Vagina (tissue), 2 donors: ENCODE data around the gene SMARCA4.

Source experiments
- CTCF ChIP-seq, 3 experiments: fragments of 450-650 bp in 2 of 3; fragments of 200-600 bp in 1 of 3; sonication (generic) in 1 of 3; IDR thresholded peaks; one replicate each; pipeline ENCODE4 v1.5.1; 2017 to 2019; ENCODE audit warnings: antibody characterized with exemption in 3 of 3, mild to moderate bottlenecking in 2 of 3, moderate library complexity in 2 of 3
- POLR2A ChIP-seq, 2 donors: fragments of 450-650 bp; IDR thresholded peaks; one replicate each; pipeline ENCODE4 v1.6.1; 2017; ENCODE audit warnings: antibody characterized with exemption in 2 of 2, mild to moderate bottlenecking in 2 of 2, moderate library complexity in 2 of 2
- POLR2AphosphoS5 ChIP-seq, 2 donors: sonication (generic); formaldehyde crosslinking; IDR thresholded peaks; one replicate each; pipeline ENCODE4 v1.9.0; 2017; ENCODE audit warnings: antibody characterized with exemption in 2 of 2, mild to moderate bottlenecking in 2 of 2, low read depth in 1 of 2; ENCODE audit not compliant: insufficient read depth in 1 of 2

DNA sequence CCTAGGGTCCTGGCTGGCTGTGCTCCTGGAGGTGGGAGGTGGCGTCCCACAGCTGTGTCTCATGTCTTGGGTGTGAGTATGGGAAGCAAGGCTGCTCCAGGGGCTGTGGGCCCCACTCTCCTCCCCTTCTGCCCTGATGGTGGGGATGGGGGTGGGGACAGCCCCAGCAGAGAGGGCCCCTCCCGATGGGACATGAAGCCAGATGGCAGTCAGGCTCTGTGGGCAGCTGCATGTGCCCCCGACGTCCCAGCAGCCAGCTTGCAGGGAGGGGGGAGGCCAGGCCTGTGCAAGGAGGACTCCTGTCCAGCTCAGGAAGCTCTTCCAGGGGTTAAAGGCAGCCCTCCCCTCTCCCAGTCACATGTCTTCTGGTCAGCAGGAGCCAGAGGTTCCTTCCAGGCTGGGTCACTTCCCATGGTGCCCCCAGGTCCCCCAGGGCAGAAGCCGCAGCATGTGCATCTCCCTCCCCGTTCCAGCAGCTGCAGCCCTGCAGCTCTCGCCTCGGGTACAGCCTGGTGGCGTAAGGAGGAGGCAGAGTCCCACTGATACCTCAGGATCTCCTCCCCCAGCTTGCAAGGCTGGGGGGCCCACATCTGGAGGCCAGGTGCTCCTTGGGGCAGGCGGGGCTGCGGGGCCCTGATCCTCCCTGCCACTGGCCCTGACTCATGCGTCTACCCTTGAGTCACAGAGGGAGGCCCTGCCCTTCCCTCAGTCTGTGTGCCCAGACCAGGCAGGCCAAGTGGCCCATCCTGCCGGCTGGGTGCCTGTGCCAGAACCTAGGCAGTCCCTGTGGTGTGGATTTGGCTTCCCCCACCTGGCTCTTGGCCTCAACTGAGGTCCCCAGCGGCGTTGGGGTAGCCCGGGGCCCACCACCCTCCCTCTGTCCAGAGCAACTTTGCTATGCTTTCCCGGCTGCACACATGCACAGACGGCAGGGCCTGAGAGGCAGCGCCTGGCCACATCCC lies 45.4 kb upstream of the SMARCA4 start:
- TF ChIP-seq POLR2A (IDR thresholded peaks at IDR 0.05) (no peak), CTCF (IDR thresholded peaks at IDR 0.05) (no peak), POLR2AphosphoS5 (IDR thresholded peaks at IDR 0.05; ENCODE audit: insufficient read depth in 1 of 2, low read depth in 1 of 2) (peak in 1 of 2 donors; percentile 67)
